HG02885 (cell line): ENCODE data around the gene TBC1D9B.

Source experiments
- ATAC-seq: cut with Tn5 transposase; IDR thresholded peaks from one replicate; pipeline ENCODE4 v1.9.1; 2021; ENCODE audit warnings: mild to moderate bottlenecking; ENCODE audit not compliant: unreplicated experiment, poor library complexity

The TBC1D9B gene

GRCh38 chr5:179822444-179822990 is 85.2 kb downstream of the TBC1D9B start:
- ATAC-seq, result no peak

- no peak for ATAC-seq
Observed at GRCh38 chr5:179822059-179822432, 85.7 kb downstream of the TBC1D9B start.

- ATAC-seq, result peak; percentile 41
Observed at GRCh38 chr5:179821298-179822058, 86.2 kb downstream of the TBC1D9B start.

GRCh38 chr5:179820483-179821297 is 87.0 kb downstream of the TBC1D9B start, which contains the start of gene SQSTM1:
TSS of gene SQSTM1 (plus strand) at chr5:179820905. CDS start at chr5:179820937, 32 bp downstream.
- peak; percentile 49 for ATAC-seq

- ATAC-seq, result no peak
Observed at GRCh38 chr5:179820127-179820482, 87.6 kb downstream of the TBC1D9B start.

GRCh38 chr5:179819296-179820126 is 88.2 kb downstream of the TBC1D9B start:
- ATAC-seq, result no peak

- ATAC-seq, result peak; percentile 66
Observed at GRCh38 chr5:179818746-179819295, 88.9 kb downstream of the TBC1D9B start.

- ATAC-seq, result no peak
Observed at GRCh38 chr5:179817890-179818745, 89.6 kb downstream of the TBC1D9B start.

- ATAC-seq, result no peak
Observed at GRCh38 chr5:179817470-179817840, 90.2 kb downstream of the TBC1D9B start.

- ATAC-seq, result no peak
Observed at GRCh38 chr5:179816796-179817469, 90.8 kb downstream of the TBC1D9B start.

GRCh38 chr5:179816401-179816795 is 91.3 kb downstream of the TBC1D9B start:
- ATAC-seq, result no peak

GRCh38 chr5:179815491-179816249 is 92.0 kb downstream of the TBC1D9B start:
- no peak for ATAC-seq

GRCh38 chr5:179814090-179814489 is 93.6 kb downstream of the TBC1D9B start:
- ATAC-seq, result no peak

- no peak for ATAC-seq
Observed at GRCh38 chr5:179812997-179813607, 94.6 kb downstream of the TBC1D9B start.

GRCh38 chr5:179812135-179812825 is 95.4 kb downstream of the TBC1D9B start:
- ATAC-seq, result no peak
